Heart left ventricle (tissue), 13 donors: ENCODE results near the gene CCR6.

Experiments used
- POLR2A ChIP-seq, 2 donors: fragments of 450-650 bp; IDR thresholded peaks; one replicate each; pipeline ENCODE4 v1.6.1; 2017; ENCODE audit warnings: antibody characterized with exemption in 2 of 2, mild to moderate bottlenecking in 2 of 2, moderate library complexity in 2 of 2
- TF ChIP-seq, protein P1 (sequence below), 12 donors: fragments of 200-600 bp; sonication (generic) in 4 of 12; IDR thresholded peaks; one replicate each; pipeline versions ENCODE4 v1.5.0 to v1.8.0; 2018 to 2022; ENCODE audit warnings: antibody characterized with exemption in 12 of 12, mild to moderate bottlenecking in 5 of 12
- donor health status: ischemic (EF 13 %, LVEDD 7.1; RV severe dilation, severe dysfunction).
- donor health status: DM: no; HTN: yes; CAD: no.
- donor health status: DM: no; HTN: no; CAD: no.
- donor health status: ischemic (EF 25% LVEDD 6.9; RV normal size, moderate dysfunction).
- donor health status: ischemic (EF 25% LVEDD 5.7; RV mildly dilated, moderate dysfunction).
- donor health status: ischemic (EF 35%, LVEDD 5.7; RV mildly dilated, moderate dysfunction).
- donor health status: nonischemic (EF 11% LVEDD 7.7; RV severe dilation, severe dysfunction).
- donor health status: DM: yes; HTN: yes; CAD: no.
- donor health status: PGD.
- donor health status: ischemic (EF 29% LVEDD 5.4; RV normal size, mild dysfunction).
- donor health status: nonischemic (EF 23%, LVEDD 6.1; RV moderate dilation, normal function).

DNA sequence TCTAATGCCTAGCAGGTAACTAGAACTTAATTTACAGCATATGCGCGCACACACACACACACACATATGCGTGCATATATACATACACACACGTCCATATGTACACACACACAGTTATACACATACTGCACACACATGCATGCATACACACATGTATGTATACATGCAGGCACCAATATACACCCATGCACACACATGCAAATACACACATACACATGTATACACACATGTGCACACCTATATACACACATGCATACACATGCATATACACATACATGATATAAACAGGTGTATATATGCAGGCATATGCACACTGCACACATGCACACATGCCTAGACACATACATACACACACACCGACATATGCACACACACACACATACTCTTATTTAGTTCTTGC lies 1.9 kb downstream of the CCR6 start:
- no peak for TF ChIP-seq POLR2A (IDR thresholded peaks at IDR 0.05)
- TF ChIP-seq, protein P1, sequence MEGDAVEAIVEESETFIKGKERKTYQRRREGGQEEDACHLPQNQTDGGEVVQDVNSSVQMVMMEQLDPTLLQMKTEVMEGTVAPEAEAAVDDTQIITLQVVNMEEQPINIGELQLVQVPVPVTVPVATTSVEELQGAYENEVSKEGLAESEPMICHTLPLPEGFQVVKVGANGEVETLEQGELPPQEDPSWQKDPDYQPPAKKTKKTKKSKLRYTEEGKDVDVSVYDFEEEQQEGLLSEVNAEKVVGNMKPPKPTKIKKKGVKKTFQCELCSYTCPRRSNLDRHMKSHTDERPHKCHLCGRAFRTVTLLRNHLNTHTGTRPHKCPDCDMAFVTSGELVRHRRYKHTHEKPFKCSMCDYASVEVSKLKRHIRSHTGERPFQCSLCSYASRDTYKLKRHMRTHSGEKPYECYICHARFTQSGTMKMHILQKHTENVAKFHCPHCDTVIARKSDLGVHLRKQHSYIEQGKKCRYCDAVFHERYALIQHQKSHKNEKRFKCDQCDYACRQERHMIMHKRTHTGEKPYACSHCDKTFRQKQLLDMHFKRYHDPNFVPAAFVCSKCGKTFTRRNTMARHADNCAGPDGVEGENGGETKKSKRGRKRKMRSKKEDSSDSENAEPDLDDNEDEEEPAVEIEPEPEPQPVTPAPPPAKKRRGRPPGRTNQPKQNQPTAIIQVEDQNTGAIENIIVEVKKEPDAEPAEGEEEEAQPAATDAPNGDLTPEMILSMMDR (IDR thresholded peaks at IDR 0.05), result no peak
